Activated T-cell treated with anti-CD3 and anti-CD28 coated beads, Interleukin-2, amount 50 U/mL, for 4 hours (primary cell): ENCODE results near the gene PIK3IP1. TPM values are rescaled to one million over a fixed set of nuclear protein-coding genes. Genes with fewer than 3 reads are reported as not detected.
A peak's percentile ranks its signal among the peaks of the same experiment; 100 is the strongest.
"Not testable (repeated sequence)": the region's sequence is repeated elsewhere in the genome, so short reads cannot be mapped to it uniquely, and the experiment has no call there.

ENCODE experiments used
- ATAC-seq, 2 donors: fragments of 200-7000 bp; cut with Tn5 transposase; one replicate each; pipeline ENCODE4 v1.10.0; 2021
- DNase-seq: peaks from one replicate; pipeline ENCODE4 v3.0.0-alpha.2; 2020
- H3K27me3 Mint-ChIP-seq: one replicate; pipeline ENCODE4 v1.8.0; 2021; ENCODE audit warnings: low read depth, mixed read lengths
- H3K36me3 Mint-ChIP-seq: one replicate; pipeline ENCODE4 v1.8.0; 2022; ENCODE audit warnings: mixed read lengths; ENCODE audit not compliant: insufficient read depth
- H3K4me1 Mint-ChIP-seq: one replicate; pipeline ENCODE4 v1.8.0; 2021; ENCODE audit warnings: low read depth, mixed read lengths
- H3K4me3 Mint-ChIP-seq: one replicate; pipeline ENCODE4 v1.8.0; 2021; ENCODE audit warnings: mild to moderate bottlenecking, moderate library complexity, mixed read lengths
- H3K9me3 Mint-ChIP-seq: one replicate; pipeline ENCODE4 v1.8.0; 2021; ENCODE audit warnings: mixed read lengths
- total RNA-seq, 3 donors: library from RNA; stranded (reverse); gene quantifications; one replicate each; pipeline ENCODE4 v1.2.1, GENCODE V29; 2021

Gene PIK3IP1
- total RNA-seq, 3 donors from 2014 or later = 7.3 to 8.6 (median 7.9) TPM

DNA sequence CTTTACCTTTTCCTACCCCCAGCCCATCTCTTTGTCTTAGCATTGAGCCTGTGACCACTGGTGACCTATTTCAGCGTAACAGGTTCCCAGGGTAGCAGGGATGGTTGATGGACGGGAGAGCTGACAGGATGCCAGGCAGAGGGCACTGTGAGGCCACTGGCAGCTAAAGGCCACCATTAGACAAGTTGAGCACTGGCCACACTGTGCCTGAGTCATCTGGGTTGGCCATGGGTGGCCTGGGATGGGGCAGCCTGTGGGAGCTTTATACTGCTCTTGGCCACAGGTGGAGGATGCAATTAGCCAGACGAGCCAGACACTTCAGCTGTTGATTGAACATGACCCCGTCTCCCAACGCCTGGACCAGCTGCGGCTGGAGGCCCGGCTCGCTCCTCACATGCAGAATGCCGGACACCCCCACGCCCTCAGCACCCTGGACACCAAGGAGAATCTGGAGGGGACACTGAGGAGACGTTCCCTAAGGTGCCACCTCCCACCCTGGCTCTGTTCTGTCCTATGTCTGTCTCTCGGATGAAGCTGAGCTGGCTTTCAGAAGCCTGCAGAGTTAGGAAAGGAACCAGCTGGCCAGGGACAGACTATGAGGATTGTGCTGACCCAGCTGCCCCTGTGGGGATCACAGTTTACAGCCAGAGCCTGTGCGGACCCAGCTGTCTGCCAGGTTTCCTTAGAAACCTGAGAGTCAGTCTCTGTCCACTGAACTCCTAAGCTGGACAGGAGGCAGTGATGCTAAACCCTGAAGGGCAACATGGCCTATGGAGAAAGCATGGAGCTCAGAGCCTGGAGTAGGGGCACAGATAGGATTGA, 29.8 kb downstream of the PIK3IP1 start:
- no peaks in the 10 kb centered on the region for H3K9me3 Mint-ChIP-seq
- H3K4me3 Mint-ChIP-seq = no peak overlapping the region
- no peaks in the 10 kb centered on the region for H3K4me1 Mint-ChIP-seq
- ATAC-seq (no peak), DNase-seq (no peak)
- peaks cover 31% of the 10 kb centered on the region for H3K36me3 Mint-ChIP-seq
- H3K27me3 Mint-ChIP-seq = no peaks in the 10 kb centered on the region

DNA sequence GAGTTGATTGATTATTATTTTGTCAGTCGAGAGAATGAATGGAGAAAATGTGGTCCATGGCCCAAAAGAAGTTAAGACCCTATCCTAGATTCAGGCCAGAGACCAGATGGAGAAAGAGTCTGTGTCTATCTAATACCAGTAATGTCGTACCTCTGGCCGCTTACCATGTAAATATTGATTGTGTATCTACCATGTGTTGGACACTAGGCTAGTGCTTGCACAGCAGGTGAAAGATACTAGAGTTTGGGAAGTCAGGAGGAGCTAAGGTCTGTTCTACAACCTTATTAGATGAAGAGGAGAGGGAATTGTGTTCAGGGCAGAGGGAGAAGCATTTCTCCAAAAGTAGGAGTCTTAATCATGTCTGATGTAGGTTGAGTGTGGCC, 31.8 kb downstream of the PIK3IP1 start:
- H3K4me3 Mint-ChIP-seq = no peak overlapping the region

DNA sequence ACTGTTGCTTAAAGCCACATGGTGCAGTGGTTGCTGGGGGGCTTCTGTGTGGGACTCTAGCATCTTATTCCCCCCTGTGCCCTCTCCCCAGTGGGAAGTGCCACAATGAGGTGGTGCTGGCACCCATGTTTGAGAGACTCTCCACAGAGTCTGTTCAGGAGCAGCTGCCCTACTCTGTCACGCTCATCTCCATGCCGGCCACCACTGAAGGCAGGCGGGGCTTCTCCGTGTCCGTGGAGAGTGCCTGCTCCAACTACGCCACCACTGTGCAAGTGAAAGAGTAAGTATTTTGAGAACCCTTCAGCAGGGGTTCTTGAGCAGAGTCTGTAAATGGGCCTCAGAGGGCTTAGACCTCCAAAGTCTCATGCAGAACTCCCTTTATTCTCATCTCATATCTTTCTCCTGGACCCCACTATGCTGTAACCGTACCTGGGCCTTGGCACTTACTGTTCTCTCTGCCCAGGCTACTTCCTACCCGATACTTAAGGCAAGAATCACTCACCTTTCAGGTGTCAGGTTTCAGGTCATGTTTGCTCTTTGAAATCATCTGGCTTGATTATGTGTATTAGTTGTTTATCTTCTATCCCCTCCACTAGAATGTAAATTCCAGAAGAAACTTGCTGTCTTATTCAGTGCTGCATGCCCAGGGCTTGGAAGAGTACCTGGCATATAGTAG, 32.4 kb downstream of the PIK3IP1 start:
- Mint-ChIP-seq H3K4me3 (no peak overlapping the region), H3K9me3 (no peaks in the 10 kb centered on the region), H3K36me3 (peaks cover 21% of the 10 kb centered on the region), H3K4me1 (no peaks in the 10 kb centered on the region), H3K27me3 (no peaks in the 10 kb centered on the region)
- DNase-seq (no peak), ATAC-seq (no peak)

More for the DNA sequence above, 31.8 kb downstream of the PIK3IP1 start:
- no peaks in the 10 kb centered on the region for H3K4me1 Mint-ChIP-seq
- peaks cover 21% of the 10 kb centered on the region for H3K36me3 Mint-ChIP-seq
- ATAC-seq = no peak
- no peaks in the 10 kb centered on the region for H3K27me3 Mint-ChIP-seq
- H3K9me3 Mint-ChIP-seq = no peaks in the 10 kb centered on the region
- no peak for DNase-seq

DNA sequence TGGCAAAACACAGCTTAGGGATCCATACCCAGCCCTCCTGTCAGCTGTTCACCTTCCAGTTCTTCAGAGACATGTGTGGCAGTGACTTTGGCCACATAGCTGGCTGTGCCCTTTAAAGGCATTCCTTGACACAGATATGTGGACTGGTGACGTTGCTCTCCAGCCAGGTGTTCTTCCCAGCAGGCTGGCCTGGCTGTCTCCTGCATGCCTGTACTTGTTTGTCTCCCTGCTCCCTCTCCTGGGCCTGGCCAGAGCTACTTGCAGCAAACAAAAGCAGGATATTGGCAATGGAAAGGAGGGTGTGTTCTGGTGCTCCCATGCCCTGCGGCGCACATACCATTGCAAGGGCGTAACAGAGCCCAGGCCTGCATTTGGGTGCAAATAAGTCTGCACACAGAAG, 38.3 kb downstream of the PIK3IP1 start:
- H3K4me3 Mint-ChIP-seq = no peak overlapping the region
- H3K27me3 Mint-ChIP-seq = no peaks in the 10 kb centered on the region
- peaks cover 13% of the 10 kb centered on the region for H3K36me3 Mint-ChIP-seq
- DNase-seq = no peak
- ATAC-seq = no peak
- H3K9me3 Mint-ChIP-seq = no peaks in the 10 kb centered on the region
- peaks cover 2% of the 10 kb centered on the region for H3K4me1 Mint-ChIP-seq

DNA sequence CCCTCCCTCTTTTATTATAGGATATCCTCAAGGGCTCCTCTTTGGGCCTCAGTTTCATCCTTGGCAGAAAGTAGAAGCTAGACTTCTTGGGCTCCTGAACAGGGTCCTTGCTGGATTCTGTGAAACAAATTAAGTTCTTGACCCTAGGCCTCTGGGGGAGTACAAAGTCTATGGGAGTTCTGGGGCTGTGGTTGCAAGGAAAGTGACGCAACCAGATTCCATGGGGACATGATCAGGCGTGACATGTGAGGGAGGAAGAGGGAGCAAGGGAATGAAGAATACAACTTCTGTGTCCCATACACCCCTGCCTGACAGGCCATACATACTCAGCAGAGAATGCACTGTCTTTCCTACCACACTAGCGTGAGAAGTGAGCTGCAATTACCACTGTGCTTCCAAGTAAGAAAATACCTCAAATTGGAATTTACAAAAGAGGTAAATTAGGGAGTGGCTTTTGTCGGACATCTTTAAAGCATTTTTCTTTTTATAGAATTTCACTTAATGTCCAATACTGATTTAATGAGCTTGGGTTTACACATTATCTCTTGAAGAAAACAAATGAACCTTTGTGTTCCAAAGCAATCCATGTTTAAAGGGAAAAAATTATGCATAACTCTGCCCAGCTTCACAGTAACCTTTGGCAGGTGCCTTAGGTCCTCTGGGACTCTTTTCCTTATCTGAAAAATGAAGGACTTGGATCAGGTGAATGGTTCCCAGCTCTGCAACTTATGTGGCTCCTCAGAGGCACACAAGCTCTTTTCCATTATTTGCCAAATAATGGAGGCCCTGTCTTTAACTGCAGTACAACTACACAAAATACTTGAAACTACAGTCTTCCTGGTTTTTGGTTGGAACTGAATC, 41.3 kb downstream of the PIK3IP1 start:
- Mint-ChIP-seq H3K4me3 (no peak overlapping the region), H3K4me1 (peaks cover 19% of the 10 kb centered on the region), H3K27me3 (no peaks in the 10 kb centered on the region), H3K9me3 (no peaks in the 10 kb centered on the region), H3K36me3 (peaks cover 6% of the 10 kb centered on the region)
- ATAC-seq = no peak
- DNase-seq = no peak

DNA sequence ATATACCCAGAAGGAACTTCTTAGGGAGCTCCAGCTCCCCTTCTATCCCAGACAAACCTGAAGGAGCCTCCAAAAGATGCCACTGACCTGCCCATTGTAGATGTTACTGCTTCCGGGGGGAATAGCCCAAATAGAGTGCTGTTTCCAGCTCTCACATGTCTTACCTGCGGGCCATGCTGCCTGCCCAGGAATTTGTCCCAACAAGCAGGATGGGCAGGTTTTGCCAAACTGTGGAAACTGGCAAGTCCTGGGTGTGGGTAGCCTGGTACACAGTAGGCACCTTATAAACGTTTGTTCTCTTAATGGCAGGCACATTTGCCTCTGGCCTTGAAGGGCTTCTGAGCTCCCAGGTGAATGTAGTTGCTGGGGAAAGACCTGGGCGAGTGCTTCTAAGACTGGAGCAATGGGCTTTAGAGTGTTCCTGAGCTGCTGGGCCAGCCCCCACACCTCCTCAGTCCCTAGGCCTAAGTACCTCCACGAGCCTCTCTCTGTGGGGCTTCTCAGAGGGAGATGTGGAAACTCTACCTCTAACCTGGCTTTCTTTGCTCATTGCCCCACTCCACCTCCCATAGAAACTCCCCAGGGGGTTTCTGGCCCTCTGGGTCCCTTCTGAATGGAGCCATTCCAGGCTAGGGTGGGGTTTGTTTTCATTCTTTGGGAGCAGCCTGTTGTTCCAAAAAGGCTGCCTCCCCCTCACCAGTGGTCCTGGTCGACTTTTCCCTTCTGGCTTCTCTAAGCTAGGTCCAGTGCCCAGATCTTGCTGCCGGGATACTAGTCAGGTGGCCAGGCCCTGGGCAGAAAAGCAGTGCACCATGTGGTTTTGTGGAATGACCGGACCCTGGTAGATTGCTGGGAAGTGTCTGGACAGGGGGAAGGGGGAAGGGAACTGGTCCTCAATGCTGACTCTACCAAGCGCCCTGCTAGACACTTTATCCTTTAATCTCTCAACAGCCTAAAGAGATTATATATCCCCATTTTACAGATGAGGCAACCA, 43.0 kb downstream of the PIK3IP1 start:
- Mint-ChIP-seq H3K9me3 (no peaks in the 10 kb centered on the region), H3K4me3 (no peak overlapping the region), H3K27me3 (no peaks in the 10 kb centered on the region), H3K36me3 (peaks cover 6% of the 10 kb centered on the region), H3K4me1 (peaks cover 21% of the 10 kb centered on the region)
- DNase-seq = no peak
- ATAC-seq = no peak

GRCh38 chr22:31248138-31248745, 44.0 kb downstream of the PIK3IP1 start:
- Mint-ChIP-seq H3K27me3 (no peaks in the 10 kb centered on the region), H3K9me3 (no peaks in the 10 kb centered on the region), H3K4me1 (peaks cover 23% of the 10 kb centered on the region), H3K4me3 (peak overlapping the region; percentile 56), H3K36me3 (peaks cover 4% of the 10 kb centered on the region)
- DNase-seq (peak; percentile 55), ATAC-seq (peak; percentile 100)

DNA sequence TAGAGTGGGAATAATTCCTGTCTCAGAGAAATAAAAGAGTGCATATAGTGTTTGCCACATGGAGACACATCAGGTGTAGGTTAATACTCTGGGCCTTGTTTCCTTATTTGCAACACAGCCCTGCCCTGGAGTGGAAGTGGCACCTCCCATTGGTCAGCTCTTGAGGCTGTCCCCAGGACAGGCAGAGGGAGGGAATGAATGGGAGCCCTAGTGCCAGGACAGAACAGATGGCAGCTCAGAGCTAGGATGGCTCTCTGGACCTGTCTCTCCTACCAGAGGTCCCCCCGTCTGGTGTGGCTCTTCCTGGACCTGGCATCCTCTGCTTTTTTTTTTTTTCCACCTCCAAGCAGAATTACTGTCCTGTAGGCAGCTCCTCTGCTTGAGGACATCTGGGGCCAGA, 44.6 kb downstream of the PIK3IP1 start:
- no peaks in the 10 kb centered on the region for H3K9me3 Mint-ChIP-seq
- H3K27me3 Mint-ChIP-seq = no peaks in the 10 kb centered on the region
- peak overlapping the region; percentile 56 for H3K4me3 Mint-ChIP-seq
- no peaks in the 10 kb centered on the region for H3K36me3 Mint-ChIP-seq
- H3K4me1 Mint-ChIP-seq = peaks cover 23% of the 10 kb centered on the region
- DNase-seq = no peak
- no peak for ATAC-seq

- ATAC-seq (no peak), DNase-seq (no peak)
- Mint-ChIP-seq H3K27me3 (no peaks in the 10 kb centered on the region), H3K36me3 (peaks cover 2% of the 10 kb centered on the region), H3K4me1 (peaks cover 23% of the 10 kb centered on the region), H3K9me3 (no peaks in the 10 kb centered on the region), H3K4me3 (no peak overlapping the region)
Measured at GRCh38 chr22:31246687-31247086, 45.6 kb downstream of the PIK3IP1 start.

DNA sequence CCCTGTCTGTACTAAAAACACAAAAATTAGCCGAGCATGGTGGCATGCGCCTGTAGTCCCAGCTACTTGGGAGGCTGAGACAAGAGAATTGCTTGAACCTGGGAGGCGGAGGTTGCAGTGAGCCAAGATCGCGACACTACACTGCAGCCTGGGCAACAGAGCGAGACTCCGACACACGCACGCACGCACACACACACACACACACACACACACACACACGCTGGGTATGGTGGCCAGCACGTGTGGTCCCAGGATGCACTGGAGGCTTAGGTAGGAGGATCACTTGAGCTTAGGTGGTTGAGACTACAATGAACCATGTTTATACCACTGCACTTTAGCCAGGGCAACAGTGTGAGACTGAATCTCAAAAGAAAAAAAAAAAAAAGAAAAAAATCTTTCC, 46.3 kb downstream of the PIK3IP1 start:
- H3K27me3 Mint-ChIP-seq, DNase-seq, H3K36me3 Mint-ChIP-seq, H3K9me3 Mint-ChIP-seq, H3K4me3 Mint-ChIP-seq, ATAC-seq: not testable (repeated sequence)
- H3K4me1 Mint-ChIP-seq = peaks cover 27% of the 10 kb centered on the region

GRCh38 chr22:31244943-31245451, 47.3 kb downstream of the PIK3IP1 start:
- Mint-ChIP-seq H3K27me3 (no peaks in the 10 kb centered on the region), H3K4me1 (peaks cover 27% of the 10 kb centered on the region), H3K4me3 (no peak overlapping the region), H3K9me3 (no peaks in the 10 kb centered on the region), H3K36me3 (peaks cover 6% of the 10 kb centered on the region)
- ATAC-seq (no peak), DNase-seq (no peak)

DNA sequence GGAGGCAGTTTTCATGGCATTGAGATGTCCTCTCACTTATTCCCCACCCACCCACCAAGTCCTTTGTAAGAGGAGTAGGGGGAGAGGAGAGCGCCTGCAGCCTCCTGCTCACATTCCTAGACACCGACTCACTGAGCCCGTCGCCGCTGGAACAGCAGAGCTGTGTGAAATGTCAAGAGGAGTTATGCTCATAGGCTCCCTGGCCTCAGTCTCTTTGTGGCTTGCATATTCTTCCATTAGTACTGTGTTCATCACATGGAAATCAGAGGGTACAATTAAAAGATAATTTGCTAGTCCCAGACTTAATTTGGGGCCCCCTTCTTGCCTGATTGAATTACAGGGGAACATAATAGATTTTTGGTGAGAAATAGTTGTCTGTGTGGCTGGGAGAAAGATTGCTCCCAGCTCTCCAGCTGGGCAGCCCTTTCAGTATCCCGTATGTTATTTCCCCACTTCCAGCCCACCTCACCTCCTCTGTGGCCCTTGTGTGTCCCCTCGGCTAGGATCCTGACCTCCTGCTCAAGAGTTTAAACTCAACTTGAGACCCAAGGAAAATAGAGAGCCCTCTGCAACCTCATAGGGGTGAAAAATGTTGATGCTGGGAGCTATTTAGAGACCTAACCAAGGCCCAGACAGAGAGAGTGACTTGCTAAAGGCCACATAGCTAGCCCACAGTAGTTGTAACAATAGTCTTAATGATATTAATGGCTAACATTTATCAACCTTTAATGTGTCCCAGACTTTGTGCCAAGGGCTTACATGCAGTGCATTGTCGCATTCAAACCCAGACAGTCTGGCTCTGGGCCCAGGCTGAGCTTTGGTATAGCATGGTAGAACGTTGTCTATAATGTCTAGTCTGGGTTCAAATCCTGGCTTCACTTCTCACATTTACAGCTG, 48.0 kb downstream of the PIK3IP1 start:
- ATAC-seq (no peak), DNase-seq (no peak)
- no peaks in the 10 kb centered on the region for H3K9me3 Mint-ChIP-seq
- no peaks in the 10 kb centered on the region for H3K27me3 Mint-ChIP-seq
- H3K4me1 Mint-ChIP-seq = peaks cover 27% of the 10 kb centered on the region
- no peak overlapping the region for H3K4me3 Mint-ChIP-seq
- peaks cover 6% of the 10 kb centered on the region for H3K36me3 Mint-ChIP-seq
